ENCODE data around the gene REL. TPM values are rescaled to one million over a fixed set of nuclear protein-coding genes. Genes with fewer than 3 reads are reported as not detected.
A peak's percentile ranks its signal among the peaks of the same experiment; 100 is the strongest.

REL gene
- polyA plus RNA-seq, 1 of the 3 experiments (the other 2 are of a cell fraction), result 0.59 TPM

- peak overlapping the region; percentile 16 to 91; a peak in 2 of 4 replicates for H3K27ac ChIP-seq (ENCODE audit: low read depth in 2 of 2, low read length in 1 of 2)
- peaks cover 40% of the 10 kb centered on the region for H3K79me2 ChIP-seq (ENCODE audit: insufficient read depth)
- no peak for TF ChIP-seq TAF1 (IDR thresholded peaks at IDR 0.05; ENCODE audit: borderline replicate concordance, low read depth, low read length)
- no peak for TF ChIP-seq IRF3 (IDR thresholded peaks at IDR 0.05; ENCODE audit: low read depth, low read length)
- TF ChIP-seq MXI1 (IDR thresholded peaks at IDR 0.05; ENCODE audit: low read depth, low read length), result no peak
- no peak for TF ChIP-seq NRF1 (IDR thresholded peaks at IDR 0.05; ENCODE audit: low read depth, low read length)
- no peak for TF ChIP-seq RXRA (IDR thresholded peaks at IDR 0.05; ENCODE audit: borderline replicate concordance, low read depth)
- no peak for TF ChIP-seq GABPA (IDR thresholded peaks at IDR 0.05; ENCODE audit: low read depth)
- no peak for TF ChIP-seq RAD21 (IDR thresholded peaks at IDR 0.05; ENCODE audit: low read length)
- TF ChIP-seq RCOR1 (IDR thresholded peaks at IDR 0.05; ENCODE audit: low read length), result no peak
- no peak for TF ChIP-seq PBX3 (IDR thresholded peaks at IDR 0.05)
- no peak for TF ChIP-seq REST (IDR thresholded peaks at IDR 0.05; ENCODE audit: low read depth, low read length)
- no peak for TF ChIP-seq FOXM1 (IDR thresholded peaks at IDR 0.05; ENCODE audit: low read depth)
- TF ChIP-seq NFIC (IDR thresholded peaks at IDR 0.05; ENCODE audit: borderline replicate concordance), result no peak
- no peak for TF ChIP-seq EP300 (IDR thresholded peaks at IDR 0.05; ENCODE audit: borderline replicate concordance in 1 of 2, low read depth in 1 of 2, low read length in 1 of 2)
- no peak for TF ChIP-seq USF1 (IDR thresholded peaks at IDR 0.05; ENCODE audit: borderline replicate concordance, low read depth)
- TF ChIP-seq EZH2phosphoT487 (IDR thresholded peaks at IDR 0.05; ENCODE audit: borderline replicate concordance, low read depth), result no peak
- TF ChIP-seq MAX (IDR thresholded peaks at IDR 0.05; ENCODE audit: low read depth), result no peak
- TF ChIP-seq RFX5 (IDR thresholded peaks at IDR 0.05; ENCODE audit: low read length), result no peak
- TF ChIP-seq USF2 (IDR thresholded peaks at IDR 0.05; ENCODE audit: borderline replicate concordance, low read depth, low read length), result no peak
- TF ChIP-seq POLR2AphosphoS5 (IDR thresholded peaks at IDR 0.05; ENCODE audit: low read depth, low read length), result no peak
- TF ChIP-seq FOXJ3 (CRISPR knock-in tag; IDR thresholded peaks at IDR 0.05), result no peak
- H3K9ac ChIP-seq, result peak overlapping the region; percentile 93; the same call in 1 of the 2 replicates
- H3K27me3 ChIP-seq (ENCODE audit: insufficient read depth), result no peaks in the 10 kb centered on the region
- peak; percentile 12 for DNase-seq
- 19% methylated on average over 8 of the region's 8 CpGs for WGBS (ENCODE audit: low lambda C conversion rate)
- H3F3A ChIP-seq (replicated peaks; ENCODE audit: insufficient read depth), result peaks cover 8% of the 10 kb centered on the region
- H3K4me2 ChIP-seq, result peak overlapping the region; percentile 80
- H2AFZ ChIP-seq (ENCODE audit: low read depth), result peak overlapping the region; percentile 86
- CTCF ChIA-PET, result interaction anchor here (0.6 to 2.7 kb wide), 4 partner anchors 92 to 716 kb away, joined by 3 to 11 read pairs (median 4); no protein-coding TSS in a partner anchor
- no peaks in the 10 kb centered on the region for H3K9me3 ChIP-seq
- POLR2A ChIA-PET, result no interaction called here
- H3K9me2 ChIP-seq, result no peaks in the 10 kb centered on the region
- peaks cover 4 to 19% of the 10 kb centered on the region in 2 experiments; a peak in 3 of 4 replicates for H3K4me1 ChIP-seq (ENCODE audit: control insufficient read depth in 1 of 2, insufficient read depth in 2 of 2, low read depth in 1 of 2, low read length in 1 of 2)
- 0 out of 2 replicates have a peak, but pooled peaks cover 4% of the 10 kb centered on the region for H4K20me1 ChIP-seq (ENCODE audit: insufficient read depth)
- no peaks in the 10 kb centered on the region for H3K36me3 ChIP-seq (replicated peaks in 1 of 2; ENCODE audit: control insufficient read depth in 1 of 2, insufficient read depth in 2 of 2, low read length in 1 of 2)
- peak overlapping the region; percentile 89 to 93 for H3K4me3 ChIP-seq (ENCODE audit: low read depth in 2 of 2, low read length in 1 of 2)
Measured at GRCh38 chr2:60882971-60883753, 1.8 kb downstream of the REL start.

Data from SK-N-SH (cell line).